HT-29 (cell line): ENCODE results near the gene CBX1. TPM values are rescaled to one million over a fixed set of nuclear protein-coding genes. Genes with fewer than 3 reads are reported as not detected.

ENCODE experiments used
- DNase-seq: peaks from one replicate; pipeline ENCODE4 v3.0.0-alpha.2; 2015; ENCODE audit warnings: low spot score
- small RNA-seq: library from RNA; depleted of rRNA; stranded (forward); fragments of <200 nt; gene quantifications from one replicate; pipeline ENCODE3, GENCODE V24; 2014
- total RNA-seq: library from RNA; depleted of rRNA; stranded (reverse); fragments of >200 nt; shearing (Covaris generic); gene quantifications from 2 replicates; pipeline ENCODE4 v1.2.3, GENCODE V29; 2014; rRNA removed

The CBX1 gene
- total RNA-seq, 1 experiment from 2014 or later = 33.8 TPM

- DNase-seq = no peak
Measured at GRCh38 chr17:48027322-48027981, 73.8 kb downstream of the CBX1 start.

GRCh38 chr17:48026502-48027321, 74.6 kb downstream of the CBX1 start:
- DNase-seq = peak; percentile 89

GRCh38 chr17:48025904-48026501, 75.3 kb downstream of the CBX1 start:
- no peak for DNase-seq

- peak; percentile 98 for DNase-seq
Measured at GRCh38 chr17:48025040-48025903, 76.0 kb downstream of the CBX1 start.

GRCh38 chr17:48024149-48025039, 76.9 kb downstream of the CBX1 start:
- DNase-seq = peak; percentile 89

GRCh38 chr17:48023400-48024148, 77.7 kb downstream of the CBX1 start:
- peak; percentile 88 for DNase-seq

- DNase-seq = no peak
Measured at GRCh38 chr17:48022901-48023300, 78.4 kb downstream of the CBX1 start.

- no peak for DNase-seq
Measured at GRCh38 chr17:48021934-48022333, 79.3 kb downstream of the CBX1 start.

Small RNA genes lying within 50 kb of the gene (small RNA-seq; reads per million reads assigned to genes)
- gene AC004477.2 (not detected), gene MIR152 (not detected), gene RNU6-1201P (not detected)

Other genes with a start within 250 kb of the CBX1 start
- gene SP2, start 205.2 kb downstream of the CBX1 start, total RNA-seq = 6.5 and 7.9 TPM in 2 replicates
- gene PNPO, start 159.9 kb downstream of the CBX1 start, total RNA-seq = 26.4 and 28.4 TPM in 2 replicates
- gene PRR15L, start 143.6 kb downstream of the CBX1 start, total RNA-seq = 54.3 and 59.6 TPM in 2 replicates
- 132 and 142 TPM in 2 replicates for gene CDK5RAP3, start 130.4 kb downstream of the CBX1 start, total RNA-seq
- gene COPZ2, start 63.7 kb downstream of the CBX1 start, total RNA-seq = 0.89 and 4.2 TPM in 2 replicates
- 38.1 and 39.5 TPM in 2 replicates for gene NFE2L1, start 53.1 kb downstream of the CBX1 start, total RNA-seq
- 15.7 and 16.4 TPM in 2 replicates for gene SNX11, start 6.3 kb upstream of the CBX1 start, total RNA-seq